RPMI7951 (cell line): Measurements from ENCODE around the gene MAP3K8. TPM values are rescaled to one million over a fixed set of nuclear protein-coding genes. Genes with fewer than 3 reads are reported as not detected.

ENCODE experiments used
- total RNA-seq: library from RNA; depleted of rRNA; stranded (reverse); fragments of >200 nt; shearing (Covaris generic); gene quantifications from 2 replicates; pipeline ENCODE4 v1.2.3, GENCODE V29; 2014; rRNA removed

The MAP3K8 gene
- total RNA-seq, 1 experiment from 2014 or later, result 5.4 TPM

Other genes starting within 250 kb of the MAP3K8 start
- gene MTPAP, start 84.9 kb upstream of the MAP3K8 start, total RNA-seq, result 19.5 and 31.8 TPM in 2 replicates
- gene LYZL2, start 195.6 kb downstream of the MAP3K8 start, total RNA-seq, result not detected in 2 replicates